A673 (cell line): ENCODE data around the gene WASF2.

Source experiments
- CTCF ChIP-seq: fragments of 300-800, 200-600 bp; sonication (generic); conservative IDR thresholded peaks from 2 replicates; pipeline ENCODE4 v1.5.1; 2017; ENCODE audit warnings: low read depth, mild to moderate bottlenecking, antibody characterized with exemption, low read length, moderate library complexity, mixed read lengths
- EZH2 ChIP-seq: fragments of 200-600 bp; sonication (generic); IDR thresholded peaks from 2 replicates; pipeline ENCODE4 v1.6.1; 2017; ENCODE audit warnings: borderline replicate concordance, low read depth, mild to moderate bottlenecking, mixed read lengths, antibody characterized with exemption, low read length; ENCODE audit not compliant: poor library complexity, severe bottlenecking

- TF ChIP-seq CTCF (no peak), EZH2 (no peak)
Measured at GRCh38 chr1:27381969-27382762, 107.8 kb downstream of the WASF2 start.
